Measurements from ENCODE around the gene NCOA1.

GRCh38 chr2:24512404-24512803, 21.4 kb downstream of the NCOA1 start:
- TF ChIP-seq YY1 (IDR thresholded peaks at IDR 0.05; ENCODE audit: insufficient read depth, insufficient read length) (no peak), SUZ12 (IDR thresholded peaks at IDR 0.05; ENCODE audit: extremely low read depth, insufficient read depth, insufficient read length) (no peak)

Data from NT2/D1 (cell line).